Colon (tissue), 2 donors: ENCODE data around the gene GRIK5.

Experiments
- FAIRE-seq: peaks from 2 replicates; lab custom pipeline; 2012; peaks lifted over from hg19 to GRCh38; lab: Jason Lieb, UNC
- donor health status: control.
- donor health status: control.

GRIK5 gene

DNA sequence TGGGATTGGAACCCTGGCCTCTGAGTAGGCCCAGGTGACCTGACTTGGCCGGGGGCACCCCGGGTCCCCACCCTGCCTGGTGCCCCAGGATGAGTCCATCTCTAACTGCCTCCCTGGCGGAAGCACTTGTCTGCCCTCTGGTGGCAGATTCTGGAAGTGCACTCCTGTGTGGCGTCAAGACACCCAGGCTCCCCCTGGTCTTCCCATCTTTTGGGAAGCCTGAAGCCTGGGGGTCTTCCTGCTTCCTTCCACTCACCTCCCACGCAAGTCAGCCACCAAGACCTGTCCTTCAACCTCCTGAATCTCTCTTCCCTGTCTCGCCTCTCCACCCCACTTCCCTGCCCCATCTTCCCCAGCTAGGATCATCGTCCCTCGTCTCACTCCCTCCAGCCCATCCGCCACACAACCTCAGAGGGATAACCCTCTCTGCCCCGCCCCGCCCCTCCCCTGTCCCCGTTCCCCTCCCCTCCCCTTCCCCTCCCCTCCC, 118.3 kb downstream of the GRIK5 start:
- FAIRE-seq = no peak
